H1 (cell line): Measurements from ENCODE around the gene MTAP. TPM values are rescaled to one million over a fixed set of nuclear protein-coding genes. Genes with fewer than 3 reads are reported as not detected.
A peak's percentile ranks its signal among the peaks of the same experiment; 100 is the strongest.

ENCODE experiments used
- CTCF ChIA-PET: fragments of 300-600 bp; sonication (Branson Sonifier 250); formaldehyde crosslinking; loops from one replicate; lab custom pipeline; 2021; ENCODE audit not compliant: partially characterized antibody; lab: Charles Lee
- POLR2A ChIA-PET: fragments of 300-600 bp; sonication (Branson Sonifier 250); formaldehyde crosslinking; loops from one replicate; lab custom pipeline; 2021; ENCODE audit warnings: inconsistent platforms; ENCODE audit not compliant: partially characterized antibody; lab: Charles Lee
- DNase-seq, 2 experiments: peaks; one replicate each; pipeline versions ENCODE4 v3.0.0 to v3.0.0-alpha.2; 2010 to 2022; ENCODE audit warnings: low spot score in 2 of 2, low read depth in 1 of 2, mixed read lengths in 1 of 2
- FAIRE-seq: peaks from 2 replicates; lab custom pipeline; 2011; peaks lifted over from hg19 to GRCh38; lab: Jason Lieb, UNC
- H2AFZ ChIP-seq: 2 replicates; pipeline ENCODE4 v1.8.1; 2012; ENCODE audit warnings: low read length, inconsistent platforms
- H2AK5ac ChIP-seq: 2 replicates; pipeline ENCODE4 v1.6.1; 2013; ENCODE audit warnings: low read depth, low read length
- H2BK120ac ChIP-seq: replicated peaks from 2 replicates; pipeline ENCODE3; 2013; ENCODE audit warnings: low read depth, low read length, inconsistent platforms
- H2BK12ac ChIP-seq: 2 replicates; pipeline ENCODE4 v1.6.1; 2013; ENCODE audit warnings: low read depth, low read length
- H2BK15ac ChIP-seq: 2 replicates; pipeline ENCODE4 v1.6.1; 2013; ENCODE audit warnings: low read length
- H2BK20ac ChIP-seq: 2 replicates; pipeline ENCODE4 v1.6.1; 2013; ENCODE audit warnings: low read length
- H2BK5ac ChIP-seq: 2 replicates; pipeline ENCODE4 v1.6.1; 2013; ENCODE audit warnings: low read depth, low read length
- H3K14ac ChIP-seq: 2 replicates; pipeline ENCODE4 v1.6.1; 2013; ENCODE audit warnings: inconsistent platforms; ENCODE audit not compliant: insufficient read length
- H3K18ac ChIP-seq: 2 replicates; pipeline ENCODE4 v1.6.1; 2013; ENCODE audit warnings: low read length; ENCODE audit errors: extremely low read depth
- H3K23ac ChIP-seq: 2 replicates; pipeline ENCODE4 v1.6.1; 2013; ENCODE audit warnings: inconsistent platforms; ENCODE audit not compliant: insufficient read length
- H3K23me2 ChIP-seq: 2 replicates; pipeline ENCODE4 v1.6.1; 2013; ENCODE audit warnings: low read depth, low read length
- H3K27ac ChIP-seq: 2 replicates; pipeline ENCODE4 v1.6.1; 2011; ENCODE audit warnings: low read depth, low read length, inconsistent platforms
- H3K27me3 ChIP-seq, 4 experiments: replicated peaks in 1 of 4; 1 replicate in 1 of 4; 2 replicates in 3 of 4; pipeline versions ENCODE4 v1.6.1 to v1.8.1; 2011 to 2013; ENCODE audit warnings: low read length in 3 of 4, mild to moderate bottlenecking in 3 of 4, inconsistent platforms in 2 of 4, mixed read lengths in 2 of 4, moderate library complexity in 1 of 4; ENCODE audit not compliant: control insufficient read depth in 3 of 4, insufficient read depth in 3 of 4; ENCODE audit errors: extremely low read depth in 1 of 4
- H3K36me3 ChIP-seq, 4 experiments: 2 replicates each; pipeline versions ENCODE4 v1.6.1 to v1.8.1; 2011 to 2013; ENCODE audit warnings: mild to moderate bottlenecking in 4 of 4, low read length in 3 of 4, moderate library complexity in 2 of 4, control low read depth in 1 of 4, inconsistent platforms in 1 of 4; ENCODE audit not compliant: insufficient read depth in 4 of 4, control insufficient read depth in 2 of 4
- H3K4ac ChIP-seq: replicated peaks from 2 replicates; pipeline ENCODE3; 2013; ENCODE audit warnings: low read length, low read depth, mixed read lengths, inconsistent platforms; ENCODE audit not compliant: insufficient read length
- H3K4me1 ChIP-seq, 4 experiments: replicated peaks in 1 of 4; 1 replicate in 1 of 4; 2 replicates in 3 of 4; pipeline versions ENCODE4 v1.6.1 to v1.8.1; 2011 to 2013; ENCODE audit warnings: low read length in 3 of 4, inconsistent platforms in 2 of 4, mixed read lengths in 1 of 4; ENCODE audit not compliant: insufficient read depth in 4 of 4, control insufficient read depth in 3 of 4
- H3K4me2 ChIP-seq, 2 experiments: 2 replicates each; pipeline versions ENCODE4 v1.6.1 to v1.8.1; 2011 to 2013; ENCODE audit warnings: low read depth in 2 of 2, low read length in 2 of 2, control low read depth in 1 of 2, inconsistent platforms in 1 of 2, mild to moderate bottlenecking in 1 of 2; ENCODE audit not compliant: insufficient read depth in 1 of 2
- H3K4me3 ChIP-seq, 4 experiments: fragments of 200-600, 300-600 bp in 1 of 4; sonication (generic), shearing (Covaris generic), sonication (Bioruptor Twin) in 1 of 4; 2 replicates each; pipeline versions ENCODE4 v1.5.1 to v1.8.1; 2011 to 2016; ENCODE audit warnings: low read length in 4 of 4, low read depth in 3 of 4, control low read depth in 2 of 4, inconsistent platforms in 2 of 4, mild to moderate bottlenecking in 2 of 4, mixed read lengths in 1 of 4, moderate library complexity in 1 of 4; ENCODE audit not compliant: insufficient read depth in 2 of 4; ENCODE audit errors: extremely low read depth in 1 of 4
- H3K56ac ChIP-seq: replicated peaks from 2 replicates; pipeline ENCODE3; 2013; ENCODE audit warnings: low read depth, mild to moderate bottlenecking, mixed read lengths, low read length, inconsistent platforms; ENCODE audit not compliant: insufficient read length
- H3K79me1 ChIP-seq: 2 replicates; pipeline ENCODE4 v1.6.1; 2013; ENCODE audit warnings: low read depth, low read length, control low read depth
- H3K79me2 ChIP-seq, 2 experiments: 2 replicates each; pipeline versions ENCODE4 v1.6.1 to v1.8.1; 2012 to 2013; ENCODE audit warnings: low read length in 2 of 2, mild to moderate bottlenecking in 2 of 2, inconsistent platforms in 1 of 2; ENCODE audit not compliant: insufficient read depth in 2 of 2, control insufficient read depth in 1 of 2
- H3K9ac ChIP-seq, 4 experiments: replicated peaks in 1 of 4; 1 replicate in 1 of 4; 2 replicates in 3 of 4; pipeline versions ENCODE4 v1.6.1 to v1.8.1; 2011 to 2013; ENCODE audit warnings: low read depth in 3 of 4, low read length in 3 of 4, control low read depth in 2 of 4, mild to moderate bottlenecking in 2 of 4, moderate library complexity in 2 of 4, inconsistent platforms in 1 of 4; ENCODE audit errors: extremely low read depth in 1 of 4
- H3K9me3 ChIP-seq, 2 experiments: 2 replicates each; pipeline versions ENCODE4 v1.6.1 to v1.8.1; 2012 to 2013; ENCODE audit warnings: mild to moderate bottlenecking in 2 of 2, moderate library complexity in 2 of 2, control low read depth in 1 of 2, inconsistent platforms in 1 of 2, low read depth in 1 of 2, low read length in 1 of 2, mixed read lengths in 1 of 2; ENCODE audit not compliant: insufficient read depth in 2 of 2
- H4K20me1 ChIP-seq, 2 experiments: replicated peaks in 1 of 2; 2 replicates each; pipeline versions ENCODE3 to v1.8.1; 2011 to 2013; ENCODE audit warnings: inconsistent platforms in 2 of 2, low read length in 2 of 2, mild to moderate bottlenecking in 1 of 2; ENCODE audit not compliant: insufficient read depth in 2 of 2, control insufficient read depth in 1 of 2
- H4K5ac ChIP-seq: 2 replicates; pipeline ENCODE4 v1.6.1; 2013; ENCODE audit warnings: low read length, low read depth, mixed read lengths, inconsistent platforms; ENCODE audit not compliant: insufficient read length
- H4K8ac ChIP-seq: 2 replicates; pipeline ENCODE4 v1.8.0; 2013; ENCODE audit warnings: mild to moderate bottlenecking, moderate library complexity, low read length, inconsistent platforms; ENCODE audit not compliant: insufficient read depth; ENCODE audit errors: extremely low read depth
- H4K91ac ChIP-seq: replicated peaks from 2 replicates; pipeline ENCODE3; 2013; ENCODE audit warnings: low read length, mixed read lengths, inconsistent platforms; ENCODE audit not compliant: insufficient read length
- ASH2L ChIP-seq: fragments of 200-600, 300-600 bp; sonication (generic); IDR thresholded peaks from one replicate; pipeline ENCODE4 v1.7.1; 2017; ENCODE audit warnings: low read length
- CEBPB ChIP-seq: IDR thresholded peaks from 2 replicates; pipeline ENCODE4 v1.6.1; 2012; ENCODE audit warnings: low read depth, low read length
- CHD2 ChIP-seq: IDR thresholded peaks from 2 replicates; pipeline ENCODE4 v1.6.1; 2012; ENCODE audit warnings: low read length, improper control_type of control experiment
- KDM1A ChIP-seq: fragments of 200-600, 300-600 bp; sonication (generic); IDR thresholded peaks from 2 replicates; pipeline ENCODE4 v1.7.1; 2016; ENCODE audit warnings: mild to moderate bottlenecking, low read length, borderline replicate concordance
- NANOG ChIP-seq: IDR thresholded peaks from 2 replicates; pipeline ENCODE4 v1.6.1; 2011; ENCODE audit warnings: low read length, low read depth, mild to moderate bottlenecking, inconsistent platforms; ENCODE audit not compliant: insufficient read depth, poor library complexity, severe bottlenecking
- NRF1 ChIP-seq: IDR thresholded peaks from 2 replicates; pipeline ENCODE4 v1.6.1; 2011; ENCODE audit warnings: mild to moderate bottlenecking, low read depth, low read length, improper control_type of control experiment
- PHF8 ChIP-seq: fragments of 200-600 bp; sonication (generic); conservative IDR thresholded peaks from 2 replicates; pipeline ENCODE4 v1.7.1; 2012; ENCODE audit warnings: low read depth, mild to moderate bottlenecking, inconsistent platforms, low read length, moderate library complexity
- POLR2A ChIP-seq, 2 experiments: IDR thresholded peaks; 1 replicate in 1 of 2; 2 replicates in 1 of 2; pipeline ENCODE4 v1.6.1; 2011; ENCODE audit warnings: low read depth in 2 of 2, low read length in 2 of 2, mild to moderate bottlenecking in 2 of 2; ENCODE audit errors: control extremely low read depth in 1 of 2
- RBBP5 ChIP-seq: IDR thresholded peaks from 2 replicates; pipeline ENCODE4 v1.7.1; 2012; ENCODE audit warnings: low read depth, mild to moderate bottlenecking, inconsistent platforms, low read length, moderate library complexity, borderline replicate concordance
- RFX5 ChIP-seq: IDR thresholded peaks from 2 replicates; pipeline ENCODE4 v1.6.1; 2011; ENCODE audit warnings: low read depth, low read length, improper control_type of control experiment, borderline replicate concordance
- TAF7 ChIP-seq: optimal IDR thresholded peaks from 2 replicates; pipeline ENCODE3; 2011; ENCODE audit warnings: low read depth, mild to moderate bottlenecking, inconsistent platforms, low read length, moderate library complexity, borderline replicate concordance
- WGBS, 2 experiments: shearing (Covaris generic) in 1 of 2; methylation state at CpG; one replicate each; pipeline versions ENCODE4 v1.1.6 to v1.1.7; 2013 to 2015; ENCODE audit warnings: low lambda C conversion rate in 2 of 2, mixed read lengths in 2 of 2, inconsistent platforms in 1 of 2, low coverage in 1 of 2, missing lambda C conversion rate in 1 of 2; ENCODE audit not compliant: insufficient replicate concordance in 2 of 2, insufficient coverage in 1 of 2, insufficient read length in 1 of 2; ENCODE audit errors: extremely low coverage in 1 of 2, missing lambda C conversion rate in 1 of 2; 5-methylcytosine and 5-hydroxymethylcytosine counted together
- polyA plus RNA-seq, 7 experiments: library from polyadenylated mRNA; depleted of rRNA in 3 of 7; stranded (reverse) in 5 of 7; unstranded in 2 of 7; fragments of >200 nt in 5 of 7; fragments of 200-250 nt in 2 of 7; gene quantifications; 1 replicate in 5 of 7; 2 replicates in 1 of 7; 4 replicates in 1 of 7; pipeline versions ENCODE4 v1.2.1 to v1.2.3, GENCODE V29; 2011 to 2013; ENCODE audit warnings: missing spikeins in 2 of 7, mixed read lengths in 2 of 7
- total RNA-seq: library from RNA; stranded (reverse); fragmentation: NEBNext Ultra II Directional; extraction: Animal tissue kit (Norgen Biotek cat#: 25700); gene quantifications from 2 replicates; pipeline ENCODE4 v1.2.1, GENCODE V29; 2021

Gene MTAP
- total and polyA plus RNA-seq, 2 of the 8 experiments (the other 6 are each of a cell fraction or from before 2014, with no cell fraction given), result 16.4 to 100 TPM

DNA sequence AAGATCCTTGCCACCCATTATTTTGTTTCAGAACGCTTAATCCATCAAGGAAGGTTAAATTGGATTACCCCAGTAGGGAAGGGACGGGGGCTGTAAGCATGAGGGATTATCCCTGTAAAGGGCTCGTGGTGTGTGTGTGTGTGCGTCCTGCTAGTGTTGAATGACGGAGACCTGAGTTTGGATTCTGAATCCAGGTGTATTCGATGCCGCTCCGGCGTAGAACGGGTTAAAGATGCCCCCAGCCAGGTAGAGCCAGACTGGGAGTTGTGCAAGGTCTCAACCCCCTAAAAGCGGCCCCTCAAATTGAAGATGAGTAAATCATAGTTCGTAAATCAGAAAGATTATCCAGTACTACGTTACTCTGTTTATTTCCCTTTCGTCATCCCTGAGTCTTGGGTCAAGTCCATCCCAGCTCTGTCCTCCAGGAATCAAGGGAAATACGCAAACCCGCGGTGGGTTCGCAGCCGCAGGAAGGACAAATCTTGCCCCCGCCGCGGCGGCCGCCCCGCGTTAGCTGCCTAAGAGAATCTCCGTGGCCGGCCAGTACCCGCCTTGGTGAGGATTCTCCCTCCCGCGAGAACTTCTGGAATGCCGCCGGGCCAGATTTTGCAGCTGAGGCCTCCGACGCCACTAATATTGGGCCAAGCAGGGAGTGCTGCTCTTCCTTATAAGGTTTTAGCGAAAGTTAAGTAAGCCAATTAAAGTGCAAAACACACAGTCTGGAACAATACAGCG lies 586 bp upstream of the MTAP start:
- Histone ChIP-seq H3K27me3 (no peaks in the 10 kb centered on the region; a peak in 1 of 7 replicates), H3K23me2 (peaks cover 14% of the 10 kb centered on the region), H4K8ac (peak overlapping the region; percentile 82; the same call in 1 of the 2 replicates), H2BK5ac (peak overlapping the region; percentile 21; the same call in 1 of the 2 replicates), H2BK120ac (no peak overlapping the region), H3K36me3 (peaks cover 0 to 6% (median 5%) of the 10 kb centered on the region in 4 experiments; a peak in 4 of 8 replicates), H4K91ac (peak overlapping the region; percentile 42), H3K4me2 (peak overlapping the region; percentile 86 to 89), H2AK5ac (no peak overlapping the region; the same call in 1 of the 2 replicates), H3K9me3 (no peaks in the 10 kb centered on the region), H3K56ac (peak overlapping the region; percentile 42), H2BK15ac (no peak overlapping the region), H3K23ac (no peak overlapping the region), H3K4ac (no peak overlapping the region), H2BK12ac (peak overlapping the region; percentile 31; the same call in 1 of the 2 replicates), H3K27ac (peak overlapping the region; percentile 89; the same call in 1 of the 2 replicates), H2AFZ (peak overlapping the region; percentile 88), H3K79me1 (peaks cover 11% of the 10 kb centered on the region), H3K4me3 (peak overlapping the region; percentile 88 to 93 (median 90)), H3K18ac (peak overlapping the region; percentile 27), H2BK20ac (no peak overlapping the region), H4K5ac (peak overlapping the region; percentile 66), H4K20me1 (peaks cover 13 to 16% of the 10 kb centered on the region in 2 experiments), H3K4me1 (peaks cover 0 to 16% (median 10%) of the 10 kb centered on the region in 4 experiments; a peak in 4 of 7 replicates), H3K9ac (peak overlapping the region; percentile 55 to 93 (median 82)), H3K79me2 (peaks cover 27 to 41% of the 10 kb centered on the region in 2 experiments), H3K14ac (no peak overlapping the region)
- ChIA-PET POLR2A (interaction anchor here (0.6 to 4.0 kb wide), 7 partner anchors 9 to 399 kb away, joined by 3 to 28 read pairs (median 3); partner anchors contain the start of gene CDKN2B), CTCF (interaction anchor here (0.6 to 1.5 kb wide), 2 partner anchors 13 to 476 kb away, joined by 3 read pairs; no protein-coding TSS in a partner anchor)
- peak in 1 of 2 experiments; percentile 80 for DNase-seq
- FAIRE-seq, result peak; percentile 36
- 6% methylated on average over 37 of the region's 37 CpGs; no CpG with 5 or more reads in 1 of the 2 experiments for WGBS, 2 experiments
- TF ChIP-seq NANOG (no peak), ASH2L (peak; percentile 96), CHD2 (peak; percentile 84), CEBPB (peak; percentile 49), TAF7 (peak; percentile 33), KDM1A (no peak), POLR2A (IDR thresholded peaks at IDR 0.05; ENCODE audit: control extremely low read depth in 1 of 2, low read depth in 2 of 2, low read length in 2 of 2) (peak in 1 of 2 experiments; percentile 7; a peak in 2 of 3 replicates), PHF8 (peak; percentile 81), NRF1 (no peak), RFX5 (no peak), RBBP5 (peak; percentile 77; the same call in 1 of the 2 replicates)
